ENCODE measurements around the gene ZNF410.

DNA sequence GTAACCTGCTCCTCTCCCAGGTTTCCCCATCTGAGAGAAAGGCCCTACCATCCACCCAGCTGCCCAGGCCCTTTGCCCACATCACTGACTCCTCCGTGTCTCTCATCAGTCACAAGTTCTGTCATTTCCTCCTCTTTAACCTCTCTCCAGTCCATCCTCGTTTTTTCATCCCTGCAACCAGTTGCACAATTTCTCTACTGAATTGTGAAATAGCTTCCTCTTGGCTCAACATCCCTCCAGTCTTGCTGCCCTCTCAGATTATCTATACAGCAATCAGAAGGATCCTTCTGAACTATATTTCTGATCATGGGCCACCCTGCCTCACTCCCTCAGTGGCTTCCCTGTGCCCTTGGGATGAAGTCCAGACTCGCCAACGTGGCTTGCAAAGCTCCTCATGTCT, 56.4 kb downstream of the ZNF410 start:
- TF ChIP-seq POLR2A (IDR thresholded peaks at IDR 0.05) (no peak), CTCF (IDR thresholded peaks at IDR 0.05) (no peak)

Data from testis (tissue), 2 donors.